ENCODE measurements around the gene DDX20.

- TF ChIP-seq EZH2 (IDR thresholded peaks at IDR 0.05; ENCODE audit: insufficient read depth, poor library complexity, severe bottlenecking) (no peak), EZH2phosphoT487 (IDR thresholded peaks at IDR 0.05; ENCODE audit: insufficient read depth, low read depth) (no peak)
Observed at GRCh38 chr1:111770916-111771315, 15.2 kb downstream of the DDX20 start.
